Measurements from ENCODE around the gene SIN3B.

- TF ChIP-seq RAD21 (IDR thresholded peaks at IDR 0.05; ENCODE audit: low read depth) (no peak), TAF1 (IDR thresholded peaks at IDR 0.05; ENCODE audit: low read depth) (no peak), MAX (IDR thresholded peaks at IDR 0.05) (no peak), USF1 (IDR thresholded peaks at IDR 0.05) (no peak), FOXM1 (IDR thresholded peaks at IDR 0.05; ENCODE audit: borderline replicate concordance, low read depth) (no peak), NFIC (IDR thresholded peaks at IDR 0.05) (no peak), CEBPB (IDR thresholded peaks at IDR 0.05) (no peak), YY1 (IDR thresholded peaks at IDR 0.05; ENCODE audit: low read depth) (no peak), TCF12 (IDR thresholded peaks at IDR 0.05; ENCODE audit: low read depth) (no peak), EP300 (IDR thresholded peaks at IDR 0.05; ENCODE audit: borderline replicate concordance) (no peak), REST (IDR thresholded peaks at IDR 0.05; ENCODE audit: low read depth) (no peak), TEAD4 (IDR thresholded peaks at IDR 0.05) (no peak)
Measured at GRCh38 chr19:16804176-16804575, 25.0 kb upstream of the SIN3B start.

Measured in Ishikawa (cell line).